ENCODE data around the gene XRCC4.

DNA sequence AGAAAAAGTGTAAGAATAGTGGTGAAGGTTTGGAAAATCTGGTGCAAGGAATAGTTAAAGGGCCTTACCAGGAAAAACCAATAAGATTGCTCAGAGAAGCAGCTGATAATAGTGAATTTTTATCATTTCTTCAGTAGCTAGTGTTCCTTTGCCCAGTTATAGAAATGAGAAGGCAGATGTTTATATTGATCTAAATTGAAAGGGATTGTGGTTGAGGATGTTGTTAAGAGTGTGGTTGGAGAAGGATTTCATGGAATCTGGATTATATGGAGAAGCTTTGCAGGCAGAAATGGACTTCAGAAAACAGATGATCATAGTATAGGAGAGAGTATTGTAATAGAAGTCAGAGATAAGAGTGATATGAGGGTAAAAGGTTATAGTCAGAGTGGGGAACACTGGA lies 102.6 kb downstream of the XRCC4 start:
- TF ChIP-seq POLR2A (IDR thresholded peaks at IDR 0.05) = no peak
- TF ChIP-seq, protein P1, sequence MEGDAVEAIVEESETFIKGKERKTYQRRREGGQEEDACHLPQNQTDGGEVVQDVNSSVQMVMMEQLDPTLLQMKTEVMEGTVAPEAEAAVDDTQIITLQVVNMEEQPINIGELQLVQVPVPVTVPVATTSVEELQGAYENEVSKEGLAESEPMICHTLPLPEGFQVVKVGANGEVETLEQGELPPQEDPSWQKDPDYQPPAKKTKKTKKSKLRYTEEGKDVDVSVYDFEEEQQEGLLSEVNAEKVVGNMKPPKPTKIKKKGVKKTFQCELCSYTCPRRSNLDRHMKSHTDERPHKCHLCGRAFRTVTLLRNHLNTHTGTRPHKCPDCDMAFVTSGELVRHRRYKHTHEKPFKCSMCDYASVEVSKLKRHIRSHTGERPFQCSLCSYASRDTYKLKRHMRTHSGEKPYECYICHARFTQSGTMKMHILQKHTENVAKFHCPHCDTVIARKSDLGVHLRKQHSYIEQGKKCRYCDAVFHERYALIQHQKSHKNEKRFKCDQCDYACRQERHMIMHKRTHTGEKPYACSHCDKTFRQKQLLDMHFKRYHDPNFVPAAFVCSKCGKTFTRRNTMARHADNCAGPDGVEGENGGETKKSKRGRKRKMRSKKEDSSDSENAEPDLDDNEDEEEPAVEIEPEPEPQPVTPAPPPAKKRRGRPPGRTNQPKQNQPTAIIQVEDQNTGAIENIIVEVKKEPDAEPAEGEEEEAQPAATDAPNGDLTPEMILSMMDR (IDR thresholded peaks at IDR 0.05) = no peak

Data from heart left ventricle (tissue), 13 donors.